Measurements from ENCODE around the gene TBXAS1.

TBXAS1 gene

DNA sequence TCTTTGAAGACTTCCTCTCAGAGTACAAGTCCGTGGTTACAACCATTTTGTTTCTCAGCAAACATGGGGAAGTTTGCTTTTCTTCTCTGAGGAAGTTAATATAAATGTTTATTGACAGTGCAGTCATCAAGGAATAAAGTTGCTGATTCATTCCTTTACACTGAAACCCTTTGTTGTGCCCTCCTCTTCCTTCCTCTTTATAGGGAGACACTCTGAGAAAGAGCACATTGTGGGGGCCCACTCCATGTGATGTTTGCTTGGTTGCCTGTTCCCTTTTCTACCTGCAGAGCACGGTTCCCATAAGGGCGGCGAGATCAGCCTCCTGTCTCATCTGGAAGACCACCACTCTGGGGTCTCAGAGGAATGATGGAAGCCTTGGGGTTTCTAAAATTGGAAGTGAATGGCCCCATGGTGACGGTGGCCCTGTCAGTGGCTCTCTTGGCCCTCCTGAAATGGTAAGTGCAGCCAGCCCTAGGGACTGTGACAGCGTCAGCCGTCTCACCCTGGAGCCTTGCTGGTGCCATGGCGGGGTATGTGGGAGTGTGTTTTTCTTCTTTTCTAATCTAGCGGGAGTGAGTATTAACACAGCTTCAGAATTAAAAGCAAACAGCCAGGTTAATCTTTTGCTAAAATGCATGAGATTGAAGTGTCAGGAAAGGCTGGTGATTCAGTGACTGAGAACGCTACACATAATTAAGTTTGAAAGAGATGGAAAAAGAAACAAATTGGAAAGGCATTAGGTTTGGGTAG lies at the start of gene TBXAS1:
TBXAS1 (plus strand) TSS at position 240 of the 750 bp plus-strand sequence; CDS start at position 367, 127 bp downstream.
- DNase-seq (ENCODE audit: low read depth in 2 of 2): no peak

DNA sequence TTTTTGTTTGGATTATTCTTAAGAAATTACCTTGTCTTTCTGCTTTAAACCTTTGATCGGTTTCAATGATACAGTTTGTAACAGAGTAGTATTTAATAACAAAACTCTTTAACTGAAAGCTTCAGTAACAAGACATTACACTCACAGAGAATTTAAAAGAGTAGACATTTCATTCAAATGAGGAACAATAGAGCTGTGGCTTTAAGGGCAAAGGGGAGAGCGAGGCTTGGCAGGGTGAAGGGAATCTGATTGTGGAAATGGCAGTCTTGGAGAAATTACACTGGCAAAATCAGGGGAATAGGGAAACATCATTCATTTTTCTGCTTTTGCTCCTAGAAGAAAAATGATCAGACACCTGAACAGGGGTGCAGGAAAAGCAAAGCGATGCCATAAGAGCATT lies 46.1 kb upstream of the TBXAS1 start:
- no peak for DNase-seq (ENCODE audit: low read depth in 2 of 2)

DNA sequence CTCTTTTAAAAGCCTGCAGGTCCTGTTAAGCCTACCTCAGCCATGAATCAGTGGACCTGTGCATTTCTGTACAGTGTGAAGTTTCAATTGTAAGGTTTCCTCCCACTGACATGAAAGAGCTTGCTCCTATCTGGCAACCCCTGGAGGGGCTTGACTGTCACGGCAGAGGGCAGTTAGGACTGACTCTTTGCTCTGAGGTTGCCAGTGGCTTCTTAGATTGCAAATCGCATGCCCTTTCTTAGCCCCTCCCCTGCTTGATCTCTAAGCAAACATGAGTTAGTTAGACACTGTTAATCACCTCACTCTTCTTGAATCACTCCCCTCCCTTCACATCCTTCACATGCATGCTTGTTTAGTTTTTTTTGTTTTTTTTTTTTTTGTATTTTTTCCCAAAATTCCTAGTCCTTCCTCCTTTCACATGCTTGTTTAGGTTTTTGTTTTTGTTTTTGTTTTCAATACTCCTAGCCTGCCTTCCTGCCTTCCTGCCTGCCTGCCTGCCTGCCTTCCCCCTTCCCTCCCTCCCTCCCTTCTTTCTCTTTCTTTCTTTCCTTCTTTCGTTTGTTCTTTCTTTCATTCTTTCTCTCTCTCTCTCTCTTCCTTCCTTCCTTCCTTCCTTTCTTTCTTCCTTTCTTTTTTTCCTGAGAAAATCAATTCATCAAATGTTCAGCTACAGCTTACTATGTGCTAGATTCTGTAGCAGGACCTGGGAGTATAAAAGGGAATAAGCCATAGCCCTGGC lies 45.2 kb upstream of the TBXAS1 start:
- no peak for DNase-seq (ENCODE audit: low read depth in 2 of 2)

GRCh38 chr7:139784648-139785047 lies 44.4 kb upstream of the TBXAS1 start:
- no peak for DNase-seq (ENCODE audit: low read depth in 2 of 2)

DNA sequence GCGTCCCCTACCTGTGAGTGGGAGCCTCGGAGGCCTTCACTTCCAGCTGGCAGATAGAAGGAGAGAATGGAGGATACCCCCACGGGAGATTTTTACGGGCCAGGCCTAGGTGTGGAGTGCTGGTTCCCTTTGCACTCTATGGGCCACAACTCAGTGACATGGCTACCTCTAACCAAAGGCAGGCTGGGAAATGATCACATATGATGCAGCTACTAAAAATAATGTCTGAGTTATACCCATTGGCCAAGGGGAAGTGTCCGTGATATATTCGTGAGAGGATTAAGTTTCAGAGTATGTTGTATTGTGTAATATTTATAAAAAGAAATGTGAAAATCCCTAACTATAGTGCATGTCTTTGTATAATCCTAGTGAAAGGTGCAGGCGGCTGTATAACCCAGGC lies 37.7 kb upstream of the TBXAS1 start:
- DNase-seq (ENCODE audit: low read depth in 2 of 2): no peak

GRCh38 chr7:139797607-139798006 lies 31.5 kb upstream of the TBXAS1 start:
- DNase-seq (ENCODE audit: low read depth in 2 of 2): no peak

DNA sequence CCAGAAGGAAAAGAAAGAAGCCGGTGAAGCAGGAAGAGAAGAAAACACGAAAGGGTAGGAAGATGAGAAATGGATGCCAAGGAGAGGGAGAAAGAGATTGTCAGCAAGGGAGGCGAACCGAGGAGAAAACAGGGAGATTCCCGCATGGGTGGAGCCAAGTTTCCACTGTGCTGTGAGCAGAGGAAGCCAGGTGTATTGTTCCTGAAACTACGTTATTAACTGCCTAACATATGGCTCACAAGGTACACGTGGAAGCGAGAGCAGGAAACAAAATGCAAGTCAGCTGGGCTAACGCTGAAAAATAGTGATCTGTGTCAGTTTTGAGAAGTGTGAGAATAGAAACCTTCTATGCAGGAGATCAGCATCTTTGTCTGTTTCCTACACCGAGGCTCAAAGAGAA lies 30.8 kb upstream of the TBXAS1 start:
- DNase-seq (ENCODE audit: low read depth in 2 of 2): no peak

DNA sequence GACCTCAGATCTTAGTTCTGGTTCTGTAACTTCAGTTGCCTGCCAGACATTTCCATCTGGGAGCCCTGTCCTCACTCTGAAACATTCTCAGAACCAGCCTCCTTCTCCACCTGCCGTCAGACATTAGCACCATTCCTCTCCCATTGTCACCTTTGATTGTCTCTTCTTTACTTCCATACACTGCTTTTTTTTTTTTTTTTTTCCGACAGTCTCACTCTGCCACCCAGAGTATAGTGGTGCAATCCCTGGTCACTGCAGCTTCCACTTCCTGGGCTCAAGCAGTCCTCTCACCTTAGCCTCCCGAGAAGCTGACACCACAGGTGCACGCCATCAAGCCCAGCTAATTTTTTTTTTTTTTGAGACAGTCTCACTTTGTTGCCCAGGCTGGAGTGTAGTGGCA lies 30.2 kb upstream of the TBXAS1 start:
- DNase-seq (ENCODE audit: low read depth in 2 of 2): no peak

GRCh38 chr7:139799586-139799985 lies 29.5 kb upstream of the TBXAS1 start:
- DNase-seq (ENCODE audit: low read depth in 2 of 2): no peak

GRCh38 chr7:139804571-139804970 lies 24.5 kb upstream of the TBXAS1 start:
- DNase-seq (ENCODE audit: low read depth in 2 of 2): no peak

DNA sequence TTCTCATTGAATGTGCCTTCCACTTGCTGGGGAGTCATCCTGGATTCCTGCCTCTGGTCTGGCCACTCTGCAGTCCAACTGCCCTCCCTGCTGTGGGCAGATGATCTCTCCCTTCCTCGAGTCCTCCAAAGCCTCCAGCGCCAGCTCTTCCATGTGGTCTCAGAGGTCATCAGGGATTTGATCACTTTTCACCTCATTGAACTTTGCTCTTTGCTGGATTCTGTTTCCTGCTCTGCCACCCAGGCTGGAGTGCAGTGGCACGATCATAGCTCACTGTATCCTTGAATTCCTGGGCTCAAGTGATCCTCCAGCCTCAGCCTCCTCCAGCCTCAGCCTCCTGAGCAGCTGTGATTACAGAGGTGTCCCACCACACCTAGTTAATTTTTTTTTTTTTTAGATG lies 22.1 kb upstream of the TBXAS1 start:
- DNase-seq (ENCODE audit: low read depth in 2 of 2): no peak

DNA sequence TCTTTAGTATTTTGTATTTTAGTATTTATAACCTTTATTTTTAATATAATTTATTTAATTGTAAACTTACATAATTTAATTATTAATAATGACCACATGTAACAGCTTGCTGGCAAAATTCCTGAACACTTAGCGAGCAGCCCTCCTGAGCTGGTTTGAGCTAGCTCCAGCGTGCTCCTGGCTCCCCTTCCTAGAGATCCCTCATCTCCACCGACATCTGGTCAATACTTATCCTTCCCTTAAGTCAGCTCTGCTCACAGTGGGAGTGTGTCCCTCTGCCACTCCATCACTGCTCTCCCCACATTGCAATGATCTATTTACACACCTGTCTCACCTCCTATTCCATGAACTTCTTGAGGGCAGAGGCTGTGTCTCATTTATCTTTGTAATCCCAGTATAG lies 20.6 kb upstream of the TBXAS1 start:
- no peak for DNase-seq (ENCODE audit: low read depth in 2 of 2)

GRCh38 chr7:139808846-139809442 lies 20.1 kb upstream of the TBXAS1 start:
- DNase-seq (ENCODE audit: low read depth in 2 of 2): no peak

DNA sequence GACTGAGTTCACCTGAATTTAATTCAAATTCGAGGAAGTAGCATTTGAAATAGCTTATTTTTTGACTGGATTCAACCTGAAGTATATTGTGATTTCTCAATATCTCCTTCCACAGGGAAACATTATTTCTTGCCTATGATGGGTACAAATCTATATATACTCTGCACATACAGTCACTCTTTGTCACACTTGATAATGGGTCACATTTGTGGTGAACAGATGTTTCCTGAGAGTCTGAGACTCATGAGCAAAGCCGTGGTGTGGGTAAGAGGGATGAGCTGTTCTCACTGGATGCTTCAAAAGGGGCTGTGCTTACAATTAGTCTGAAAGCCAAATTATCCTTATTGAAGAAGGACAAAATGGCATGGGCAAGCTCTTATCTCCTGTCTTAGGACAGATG lies 18.0 kb upstream of the TBXAS1 start:
- no peak for DNase-seq (ENCODE audit: low read depth in 2 of 2)

DNA sequence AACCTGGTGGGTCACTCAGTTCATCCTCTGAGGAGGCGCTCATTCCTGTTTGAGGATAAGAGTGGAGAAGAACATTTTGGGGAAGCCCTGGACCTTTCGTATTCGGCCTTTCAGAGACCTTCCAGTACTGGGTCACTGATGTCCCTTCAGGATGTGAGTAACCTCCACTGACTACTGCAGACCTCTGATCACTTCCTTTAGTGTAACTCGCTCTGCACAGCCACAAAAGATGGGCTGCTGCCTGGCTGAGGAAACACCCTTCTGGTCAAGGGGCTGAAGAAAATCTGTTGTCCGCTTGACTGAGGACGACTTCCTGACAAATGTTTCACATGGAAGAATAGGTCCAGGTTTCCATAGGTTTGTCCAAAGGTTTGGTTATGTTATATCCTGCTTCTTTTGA lies 15.9 kb upstream of the TBXAS1 start:
- DNase-seq (ENCODE audit: low read depth in 2 of 2): no peak

DNA sequence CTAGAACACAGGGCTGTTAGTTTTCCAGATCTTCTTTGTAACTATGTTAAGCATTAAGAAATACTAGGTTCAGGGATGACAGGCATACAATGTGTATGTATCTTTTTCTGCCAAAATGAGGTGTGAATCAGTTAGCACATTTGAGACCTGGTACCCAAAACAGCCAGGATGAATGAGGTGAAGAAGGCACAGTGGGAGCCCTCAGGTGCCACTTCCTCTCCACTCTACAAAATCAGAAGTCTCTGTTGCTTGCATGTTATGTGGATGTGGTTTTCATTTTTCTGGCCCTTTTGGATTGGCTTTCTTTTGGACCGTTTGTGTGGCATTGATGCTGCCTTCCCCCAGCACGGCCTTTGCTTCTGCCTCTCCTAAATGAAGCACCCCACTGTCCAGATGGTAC lies 15.4 kb upstream of the TBXAS1 start:
- DNase-seq (ENCODE audit: low read depth in 2 of 2): no peak

DNA sequence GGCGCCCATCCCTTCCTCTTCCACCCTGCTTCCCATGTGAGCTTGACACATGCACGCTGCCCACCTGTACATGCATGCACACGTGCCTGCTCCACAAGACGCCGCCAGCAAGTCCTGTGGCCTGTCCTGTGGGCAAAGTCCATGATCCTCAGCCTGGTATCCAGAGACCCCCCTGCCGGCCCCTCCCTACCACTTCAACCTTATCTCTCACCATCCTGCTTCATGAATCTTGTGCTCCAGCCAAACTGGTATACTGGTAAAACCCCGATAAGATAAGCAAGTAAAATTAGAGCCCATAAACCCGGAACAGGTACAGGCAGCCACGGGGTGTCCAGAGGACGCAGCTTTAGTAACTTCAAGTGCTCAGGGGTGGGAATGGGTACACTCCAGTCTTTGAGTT lies 11.8 kb upstream of the TBXAS1 start:
- no peak for DNase-seq (ENCODE audit: low read depth in 2 of 2)

GRCh38 chr7:139820089-139820488 lies 9.0 kb upstream of the TBXAS1 start:
- DNase-seq (ENCODE audit: low read depth in 2 of 2): no peak

- no peak for DNase-seq (ENCODE audit: low read depth in 2 of 2)
Observed at GRCh38 chr7:139821349-139822105, 7.5 kb upstream of the TBXAS1 start.

- no peak for DNase-seq (ENCODE audit: low read depth in 2 of 2)
Observed at GRCh38 chr7:139822855-139823254, 6.2 kb upstream of the TBXAS1 start.

DNA sequence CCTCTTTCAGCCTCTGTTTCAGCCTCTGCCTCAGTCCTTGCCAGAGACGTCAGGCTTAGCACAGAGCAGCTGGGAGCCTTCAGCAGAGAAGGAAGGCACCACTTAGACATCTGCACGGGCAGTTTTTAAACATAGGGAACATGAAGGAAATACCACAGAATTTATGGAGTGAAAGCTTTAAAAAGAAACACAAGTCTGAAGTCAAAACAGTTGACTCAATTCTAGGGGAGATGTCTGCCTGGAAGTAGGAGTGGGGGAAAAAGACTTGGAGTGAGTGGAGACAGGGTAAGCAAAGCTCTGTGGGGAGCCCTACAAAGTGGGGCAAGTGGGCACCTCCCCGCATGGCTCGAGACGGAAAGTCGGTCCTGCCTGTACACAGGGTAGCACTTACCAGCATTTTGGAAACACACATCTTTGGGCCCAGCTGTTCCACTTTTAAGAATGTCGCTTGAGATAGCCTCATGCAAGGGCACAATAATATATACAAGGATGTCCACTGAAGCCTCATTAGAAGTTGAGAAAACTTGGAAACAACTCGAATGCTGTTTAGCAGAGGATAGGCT lies 5.0 kb upstream of the TBXAS1 start:
- DNase-seq (ENCODE audit: low read depth in 2 of 2): no peak

All from fibroblast of skin of left biceps (primary cell).